ENCODE results near the gene RABL2B.
A peak's percentile ranks its signal among the peaks of the same experiment; 100 is the strongest.

The RABL2B gene

GRCh38 chr22:50731811-50732624, 51.4 kb downstream of the RABL2B start (continued):
- TF ChIP-seq PRDM6 (tag by site-specific recombination; IDR thresholded peaks at IDR 0.05) (no peak), ZNF621 (tag by site-specific recombination; IDR thresholded peaks at IDR 0.05) (no peak), EGR2 (tag by site-specific recombination; IDR thresholded peaks at IDR 0.05; ENCODE audit: low read depth) (peak; percentile 88), ZNF274 (IDR thresholded peaks at IDR 0.05; ENCODE audit: low read length) (no peak), ZNF274 (tag by site-specific recombination; IDR thresholded peaks at IDR 0.05; ENCODE audit: borderline replicate concordance) (no peak), ZNF2 (tag by site-specific recombination; IDR thresholded peaks at IDR 0.05) (peak; percentile 56; the same call in 1 of the 2 replicates), ZNF23 (tag by site-specific recombination; IDR thresholded peaks at IDR 0.05; ENCODE audit: borderline replicate concordance) (no peak), ZBTB10 (tag by site-specific recombination; IDR thresholded peaks at IDR 0.05) (peak; percentile 50; the same call in 1 of the 2 replicates), KLF10 (tag by site-specific recombination; IDR thresholded peaks at IDR 0.05) (no peak), GLIS1 (tag by site-specific recombination; IDR thresholded peaks at IDR 0.05) (no peak), KLF9 (tag by site-specific recombination; IDR thresholded peaks at IDR 0.05; ENCODE audit: low read depth) (peak; percentile 28; the same call in 1 of the 2 replicates), ZNF335 (tag by site-specific recombination; conservative IDR thresholded peaks at IDR 0.05) (no peak), ZNF24 (tag by site-specific recombination; IDR thresholded peaks at IDR 0.05) (no peak), ZNF791 (tag by site-specific recombination; IDR thresholded peaks at IDR 0.05) (no peak), ZNF223 (tag by site-specific recombination; IDR thresholded peaks at IDR 0.05) (no peak), ZNF423 (tag by site-specific recombination; IDR thresholded peaks at IDR 0.05) (0 out of 2 replicates have a peak, but pooled peaks have one; percentile 4), ZNF610 (tag by site-specific recombination; IDR thresholded peaks at IDR 0.05; ENCODE audit: borderline replicate concordance) (no peak), ZNF654 (tag by site-specific recombination; IDR thresholded peaks at IDR 0.05; ENCODE audit: low read depth) (peak; percentile 66), ZNF645 (tag by site-specific recombination; IDR thresholded peaks at IDR 0.05) (no peak), ZNF324 (tag by site-specific recombination; IDR thresholded peaks at IDR 0.05) (no peak), ZNF169 (tag by site-specific recombination; IDR thresholded peaks at IDR 0.05) (no peak), REPIN1 (tag by site-specific recombination; IDR thresholded peaks at IDR 0.05; ENCODE audit: low read depth) (no peak), YY2 (tag by site-specific recombination; IDR thresholded peaks at IDR 0.05) (no peak), ZFP3 (tag by site-specific recombination; IDR thresholded peaks at IDR 0.05; ENCODE audit: low read depth) (no peak), KLF8 (tag by site-specific recombination; IDR thresholded peaks at IDR 0.05) (no peak), ZNF433 (tag by site-specific recombination; IDR thresholded peaks at IDR 0.05; ENCODE audit: low read depth) (no peak), KLF1 (tag by site-specific recombination; IDR thresholded peaks at IDR 0.05) (no peak), ZNF146 (tag by site-specific recombination; IDR thresholded peaks at IDR 0.05) (no peak), ZNF785 (tag by site-specific recombination; IDR thresholded peaks at IDR 0.05) (no peak; the same call in 1 of the 2 replicates), ZNF311 (tag by site-specific recombination; IDR thresholded peaks at IDR 0.05; ENCODE audit: borderline replicate concordance) (no peak), ZBTB48 (tag by site-specific recombination; IDR thresholded peaks at IDR 0.05) (no peak), ZFHX2 (tag by site-specific recombination; conservative IDR thresholded peaks at IDR 0.05) (peak; percentile 89), ZNF596 (tag by site-specific recombination; IDR thresholded peaks at IDR 0.05) (no peak), CTCF (tag by site-specific recombination; IDR thresholded peaks at IDR 0.05) (peak; percentile 94), YY1 (tag by site-specific recombination; IDR thresholded peaks at IDR 0.05) (no peak)
